Spleen (tissue), 7 donors: ENCODE measurements around the gene ANO3.

Source experiments
- CTCF ChIP-seq, 11 experiments: fragments of 200-600 bp in 7 of 11; fragments of 450-650 bp in 4 of 11; sonication (generic) in 4 of 11; IDR thresholded peaks in 8 of 11; conservative IDR thresholded peaks in 3 of 11; 1 replicate in 7 of 11; 2 replicates in 4 of 11; pipeline versions ENCODE4 v1.4.0 to v1.8.0; 2016 to 2021; ENCODE audit warnings: antibody characterized with exemption in 11 of 11, inconsistent platforms in 4 of 11, mild to moderate bottlenecking in 1 of 11
- POLR2A ChIP-seq, 3 donors: fragments of 450-650 bp; IDR thresholded peaks; one replicate each; pipeline ENCODE4 v1.5.1; 2017; ENCODE audit warnings: antibody characterized with exemption in 3 of 3, mild to moderate bottlenecking in 1 of 3
- donor health status: DM: no; HTN: no; CAD: no; lungs with moderate emphysema.
- donor health status: DM: no; HTN: no; CAD: no.
- donor health status: DM: no; HTN: no; CAD: no.

- TF ChIP-seq POLR2A (IDR thresholded peaks at IDR 0.05) (no peak), CTCF (IDR thresholded peaks at IDR 0.05 in 8 of 11, conservative IDR thresholded peaks at IDR 0.05 in 3 of 11) (peak in 8 of 11 experiments; percentile 21 to 59 (median 44))
Observed at GRCh38 chr11:26649884-26650283, 318.0 kb downstream of the ANO3 start.
